Measurements from ENCODE around the gene ABCD2. TPM values are rescaled to one million over a fixed set of nuclear protein-coding genes. Genes with fewer than 3 reads are reported as not detected.

The ABCD2 gene
- total RNA-seq, 1 donor from 2014 or later, result 0.34 TPM

DNA sequence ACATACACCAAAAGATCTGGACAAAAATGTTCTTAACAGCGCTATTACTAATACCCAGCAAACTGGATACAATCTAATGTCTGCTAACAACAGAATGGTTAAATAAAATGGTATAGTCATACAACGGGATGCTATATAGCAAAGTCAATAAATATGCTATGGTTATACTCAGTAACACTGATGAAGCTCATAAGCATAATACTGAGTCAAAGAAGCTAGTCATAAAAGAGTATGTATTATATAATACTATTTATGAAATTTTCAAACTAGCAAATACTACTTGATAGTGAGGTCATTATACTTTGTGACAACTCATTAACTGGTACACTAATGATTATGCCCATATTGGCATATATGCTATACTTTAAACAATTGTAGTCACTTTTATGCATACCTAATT lies 7.4 kb downstream of the ABCD2 start:
- Mint-ChIP-seq H3K4me1 (no peaks in the 10 kb centered on the region), H3K27me3 (ENCODE audit: low read depth) (no peaks in the 10 kb centered on the region), H3K9me3 (no peaks in the 10 kb centered on the region), H3K36me3 (no peaks in the 10 kb centered on the region), H3K27ac (no peak overlapping the region), H3K4me3 (no peak overlapping the region)
- no peak for TF ChIP-seq CTCF (IDR thresholded peaks at IDR 0.05; ENCODE audit: unreplicated experiment)
- DNase-seq (ENCODE audit: low spot score in 2 of 2, unreplicated experiment in 2 of 2), result no peak

- no peaks in the 10 kb centered on the region for H3K4me1 Mint-ChIP-seq
- no peak for DNase-seq (ENCODE audit: low spot score in 2 of 2, unreplicated experiment in 2 of 2)
- no peaks in the 10 kb centered on the region for H3K9me3 Mint-ChIP-seq
- no peak for TF ChIP-seq CTCF (IDR thresholded peaks at IDR 0.05; ENCODE audit: unreplicated experiment)
- H3K27me3 Mint-ChIP-seq (ENCODE audit: low read depth), result no peaks in the 10 kb centered on the region
- H3K4me3 Mint-ChIP-seq, result no peak overlapping the region
- H3K36me3 Mint-ChIP-seq, result no peaks in the 10 kb centered on the region
- no peak overlapping the region for H3K27ac Mint-ChIP-seq
Measured at GRCh38 chr12:39611818-39612217, 7.8 kb downstream of the ABCD2 start.

- no peak overlapping the region for H3K4me3 Mint-ChIP-seq
- no peak for TF ChIP-seq CTCF (IDR thresholded peaks at IDR 0.05; ENCODE audit: unreplicated experiment)
- H3K9me3 Mint-ChIP-seq, result no peaks in the 10 kb centered on the region
Measured at GRCh38 chr12:39610436-39611025, 9.1 kb downstream of the ABCD2 start.

GRCh38 chr12:39606712-39607423 lies 12.7 kb downstream of the ABCD2 start:
- no peak for TF ChIP-seq CTCF (IDR thresholded peaks at IDR 0.05; ENCODE audit: unreplicated experiment)
- Mint-ChIP-seq H3K27me3 (ENCODE audit: low read depth) (no peaks in the 10 kb centered on the region), H3K4me3 (no peak overlapping the region), H3K4me1 (no peaks in the 10 kb centered on the region), H3K36me3 (no peaks in the 10 kb centered on the region), H3K27ac (no peak overlapping the region), H3K9me3 (no peaks in the 10 kb centered on the region)
- no peak for DNase-seq (ENCODE audit: low spot score in 2 of 2, unreplicated experiment in 2 of 2)

More at GRCh38 chr12:39610436-39611025, 9.1 kb downstream of the ABCD2 start:
- no peaks in the 10 kb centered on the region for H3K4me1 Mint-ChIP-seq
- no peaks in the 10 kb centered on the region for H3K36me3 Mint-ChIP-seq
- DNase-seq (ENCODE audit: low spot score in 2 of 2, unreplicated experiment in 2 of 2), result no peak
- H3K27me3 Mint-ChIP-seq (ENCODE audit: low read depth), result no peaks in the 10 kb centered on the region
- H3K27ac Mint-ChIP-seq, result no peak overlapping the region

DNA sequence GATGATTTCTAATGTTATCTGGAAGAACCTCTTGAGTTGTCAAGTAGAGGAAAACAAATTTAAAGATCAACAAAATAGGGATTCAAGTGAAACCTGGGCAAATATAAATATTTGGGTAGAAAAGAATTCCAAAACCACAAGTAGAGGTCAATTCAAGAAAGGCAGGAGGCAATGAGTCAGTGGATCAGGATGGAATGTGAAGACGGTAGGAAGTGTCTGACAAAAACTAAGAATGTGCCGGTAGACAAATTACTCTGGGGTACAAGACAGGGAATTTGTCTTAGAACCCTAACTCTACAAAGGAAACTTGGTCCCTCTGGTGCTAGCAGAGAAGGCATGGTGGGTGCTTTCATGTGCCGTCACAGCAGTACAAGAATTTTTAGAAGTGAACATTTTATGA lies 13.6 kb downstream of the ABCD2 start:
- no peaks in the 10 kb centered on the region for H3K4me1 Mint-ChIP-seq
- no peak overlapping the region for H3K4me3 Mint-ChIP-seq
- H3K27ac Mint-ChIP-seq, result no peak overlapping the region
- no peaks in the 10 kb centered on the region for H3K9me3 Mint-ChIP-seq
- TF ChIP-seq CTCF (IDR thresholded peaks at IDR 0.05; ENCODE audit: unreplicated experiment), result no peak
- DNase-seq (ENCODE audit: low spot score in 2 of 2, unreplicated experiment in 2 of 2), result no peak
- no peaks in the 10 kb centered on the region for H3K27me3 Mint-ChIP-seq (ENCODE audit: low read depth)
- H3K36me3 Mint-ChIP-seq, result no peaks in the 10 kb centered on the region
